NOMO-1 (cell line): Measurements from ENCODE around the gene DUSP9.

ENCODE experiments used
- DNase-seq, 2 experiments: peaks; one replicate each; lab custom pipeline; 2025; ENCODE audit not compliant: unreplicated experiment in 2 of 2; lab: John Stamatoyannopoulos, UW

Gene DUSP9

DNA sequence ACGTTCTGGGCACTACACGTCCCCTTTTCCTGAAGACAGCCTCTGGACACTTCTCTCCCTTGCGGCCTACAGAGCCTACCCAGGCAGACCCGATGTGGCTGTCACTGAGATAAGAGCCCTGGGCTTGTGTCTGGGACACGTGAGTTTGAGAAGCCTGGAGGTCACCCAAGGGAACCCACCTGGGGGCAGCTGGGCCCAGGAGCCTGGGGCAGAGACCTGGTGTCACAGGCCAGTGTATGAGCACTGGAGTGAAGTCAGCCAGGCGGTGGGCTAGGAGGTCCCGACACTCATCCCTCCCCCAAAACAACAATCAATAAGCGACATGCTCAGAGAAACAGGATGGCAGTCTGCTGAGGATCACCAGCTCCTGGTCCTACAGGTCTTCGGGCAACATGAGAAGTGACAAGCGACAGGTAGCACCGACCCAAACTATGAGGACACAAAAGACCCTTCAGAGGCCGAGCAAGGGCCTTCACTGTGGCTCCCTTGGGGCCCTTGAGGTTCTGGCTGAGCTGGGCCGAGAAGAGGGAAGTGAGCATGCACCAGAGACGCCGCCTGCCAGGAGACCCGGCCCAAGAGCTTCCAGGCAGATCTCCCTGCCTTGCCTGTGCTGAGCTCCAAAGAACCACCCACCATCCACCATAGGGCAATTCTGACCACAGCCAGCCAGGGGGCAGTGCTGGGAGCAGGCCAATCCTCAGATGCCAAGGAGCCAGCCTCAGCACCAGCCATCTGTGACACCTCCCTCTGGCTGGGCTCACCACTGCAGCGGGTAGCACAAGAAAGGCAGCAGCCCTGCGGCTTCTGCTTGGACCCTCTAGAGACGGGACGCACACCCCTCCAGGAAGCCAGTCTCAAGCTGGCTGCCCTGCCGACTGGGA lies 11.0 kb upstream of the DUSP9 start:
- DNase-seq: peak; percentile 22 to 49

DNA sequence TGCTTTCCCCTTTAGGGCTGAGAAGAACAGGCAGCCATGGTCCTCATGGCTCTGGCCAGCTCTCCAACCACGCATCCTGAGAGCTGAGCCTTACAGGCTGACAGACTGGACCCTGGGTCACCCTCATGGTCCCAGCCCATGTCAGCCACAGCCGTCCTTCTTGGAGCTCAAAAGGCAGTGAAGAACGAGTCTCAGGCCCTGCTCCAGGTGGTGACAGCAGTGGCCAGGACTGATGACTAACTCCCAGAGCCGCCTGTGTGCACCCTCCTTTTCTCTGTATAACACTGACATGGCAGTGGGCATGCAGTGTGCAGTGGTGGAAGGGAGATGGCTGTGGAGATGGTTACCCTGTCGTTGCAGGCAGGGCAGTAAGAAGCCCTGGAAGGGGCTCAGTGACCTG lies 10.3 kb upstream of the DUSP9 start:
- no peak for DNase-seq

DNA sequence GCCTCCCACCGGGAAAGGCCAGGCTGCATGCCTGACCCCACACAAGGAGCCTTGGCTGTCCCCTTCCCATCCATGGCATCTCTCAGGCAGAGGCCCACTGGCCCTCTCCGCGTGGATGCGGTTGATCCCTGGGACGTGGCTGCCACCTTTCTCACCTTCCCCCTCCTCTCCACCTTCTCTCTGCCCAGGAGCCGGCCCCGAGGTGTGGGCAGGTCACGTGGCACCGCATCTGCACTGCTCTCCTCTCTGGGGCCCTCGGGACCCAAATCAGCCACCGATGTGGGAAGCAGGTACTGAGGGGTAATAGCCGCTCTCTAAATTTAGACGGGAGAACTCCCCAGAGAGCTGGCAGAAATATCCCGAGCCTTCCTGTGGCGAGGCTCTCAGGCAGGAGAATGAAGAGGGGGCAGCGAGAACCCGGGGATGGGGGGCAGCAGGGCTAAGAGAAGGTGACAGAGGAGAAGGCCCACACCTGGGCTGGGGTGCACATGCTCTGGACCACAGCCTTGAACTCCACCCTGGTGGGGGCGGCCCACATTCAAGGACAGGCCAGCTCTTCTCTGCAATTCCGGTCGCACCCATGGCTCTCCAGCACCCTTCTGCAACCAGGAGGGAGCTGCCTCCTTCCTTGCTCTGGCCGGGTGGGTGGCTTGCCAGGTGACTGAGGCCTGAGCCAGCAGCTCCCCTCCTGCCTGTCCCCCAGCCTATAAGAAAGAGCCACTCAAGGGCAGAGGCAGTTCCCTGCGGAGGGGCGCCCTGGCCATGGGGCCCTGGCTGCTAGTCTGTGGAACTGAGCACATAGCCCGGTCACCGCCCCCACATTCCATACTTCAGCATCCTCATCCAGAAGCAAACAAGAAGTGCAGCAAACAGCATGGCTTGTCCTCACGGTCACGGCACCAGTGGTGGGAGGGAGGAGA lies 9.6 kb upstream of the DUSP9 start:
- no peak for DNase-seq

DNA sequence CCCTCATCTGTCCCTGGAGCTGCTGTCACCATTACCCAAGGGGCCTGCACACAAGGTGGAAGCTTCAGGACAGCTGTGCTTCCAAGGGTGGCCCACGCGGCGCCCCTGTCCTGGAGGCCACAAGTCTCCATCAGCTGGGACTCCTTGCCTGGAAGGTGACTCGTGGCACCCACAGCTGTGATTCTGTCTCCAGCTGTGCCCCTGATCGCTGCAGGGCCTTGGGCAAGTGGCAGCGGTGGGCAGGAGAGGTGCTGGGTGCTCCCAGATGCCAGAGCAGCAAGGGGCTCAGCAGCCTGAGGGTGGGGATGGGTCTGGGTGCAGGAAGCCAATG lies 9.0 kb upstream of the DUSP9 start:
- DNase-seq: no peak

DNA sequence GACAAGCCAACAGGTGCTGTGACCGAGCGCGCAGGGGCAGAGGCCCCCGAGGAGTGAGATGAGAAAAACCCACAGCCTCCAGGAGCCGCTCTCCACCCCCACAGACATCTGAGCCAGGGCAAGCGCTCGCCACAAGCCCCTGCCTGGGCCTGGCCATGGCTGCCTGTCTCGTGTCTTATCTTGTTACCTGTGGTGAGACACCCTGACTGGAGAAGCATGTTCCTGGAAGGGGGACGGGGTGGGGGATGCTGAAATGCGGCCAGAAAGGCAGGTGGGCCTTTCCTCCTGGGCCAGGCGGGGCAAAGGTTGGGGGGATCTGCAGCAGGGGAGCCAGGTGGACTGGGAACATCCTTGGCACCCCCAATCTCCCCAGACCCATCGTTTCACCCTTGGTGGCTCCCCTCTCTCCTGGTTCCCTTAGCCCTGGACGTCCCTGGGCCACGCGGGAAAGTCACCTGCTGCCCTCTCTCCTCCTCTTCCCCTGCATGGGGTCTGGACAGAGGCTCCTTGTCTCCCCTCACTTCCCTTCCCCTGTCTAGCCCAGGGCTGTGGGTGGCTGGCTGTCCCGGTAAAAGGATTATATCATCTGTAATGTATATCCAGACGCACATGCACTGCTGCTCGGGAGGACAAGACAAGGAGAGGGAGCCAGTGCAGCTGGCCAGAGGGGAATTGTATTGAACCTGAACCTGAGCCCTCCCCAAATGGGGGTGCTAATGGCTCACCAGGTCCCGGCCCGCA lies 8.4 kb upstream of the DUSP9 start:
- DNase-seq: no peak

DNA sequence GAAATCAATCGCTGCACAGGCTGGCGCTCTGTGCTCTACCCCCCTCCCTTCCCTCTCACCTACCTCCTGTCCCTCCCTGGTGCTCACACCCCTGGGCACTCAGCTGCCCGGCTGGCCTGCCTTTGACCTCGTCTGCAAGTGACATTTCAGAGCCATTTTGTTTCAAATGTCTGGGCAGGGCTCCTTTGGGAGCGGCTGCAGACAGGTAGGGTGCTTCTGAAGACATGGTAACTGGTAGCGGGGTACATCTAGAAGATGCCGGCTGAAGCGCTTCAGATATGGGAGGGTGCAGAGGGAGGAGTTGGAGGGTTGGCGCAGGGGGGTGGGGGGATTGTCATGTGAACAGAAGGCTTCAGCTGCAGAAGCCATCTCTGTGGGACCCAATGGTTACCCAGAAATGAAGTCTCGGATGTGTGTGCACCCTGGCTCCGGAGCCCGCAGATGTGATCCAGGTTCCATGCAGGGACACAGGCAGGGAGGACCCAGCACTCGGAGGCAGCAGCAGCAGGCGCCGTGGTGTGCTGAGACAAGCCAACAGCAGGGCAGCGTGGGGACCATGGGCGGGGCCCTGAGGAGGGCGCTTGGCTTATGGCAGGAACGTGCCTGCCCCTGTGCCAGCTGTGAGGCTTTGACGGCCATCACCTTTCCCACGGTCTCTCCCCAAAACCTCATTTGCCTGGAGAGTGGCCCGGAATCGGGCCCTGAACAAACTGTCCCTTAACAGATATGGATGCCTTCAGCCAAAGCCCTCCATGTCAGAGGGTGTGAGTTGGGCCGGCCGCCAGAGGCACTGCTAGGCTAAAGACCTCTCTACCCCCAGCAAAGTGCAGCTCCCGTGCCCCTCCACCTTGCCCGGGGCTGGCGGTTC lies 7.6 kb upstream of the DUSP9 start:
- DNase-seq: no peak

DNA sequence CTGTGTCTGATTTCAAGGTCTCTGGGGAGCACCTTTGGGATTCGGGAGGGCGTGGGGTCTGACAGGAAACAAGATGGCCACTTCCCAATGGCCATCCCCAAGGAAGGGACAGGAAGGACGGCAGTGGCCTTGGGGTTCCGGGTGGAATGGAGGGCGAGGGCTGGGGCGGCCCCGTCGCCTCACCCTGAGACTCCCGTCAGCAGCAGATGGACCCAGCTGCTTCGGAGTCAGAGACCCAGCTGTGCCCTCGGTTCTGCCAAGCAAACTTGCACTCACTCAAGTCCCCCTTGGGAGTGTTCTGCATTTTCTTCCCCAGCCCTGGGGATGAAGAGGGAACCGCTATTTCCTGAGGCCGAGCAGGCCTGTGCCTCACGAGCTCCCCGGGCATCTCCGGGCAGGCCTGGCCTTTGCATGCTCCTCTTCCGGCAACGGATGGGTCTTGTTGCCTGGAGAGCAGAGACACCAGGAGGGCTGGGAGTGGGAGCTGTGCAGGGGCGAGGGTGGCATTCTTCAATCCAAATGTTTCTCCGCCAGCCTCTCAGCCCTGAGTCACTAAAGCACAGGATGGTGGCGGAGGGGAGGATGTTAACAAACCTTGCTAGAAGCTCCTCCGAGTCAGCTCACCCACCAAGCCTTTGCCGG lies 6.8 kb upstream of the DUSP9 start:
- DNase-seq: no peak

DNA sequence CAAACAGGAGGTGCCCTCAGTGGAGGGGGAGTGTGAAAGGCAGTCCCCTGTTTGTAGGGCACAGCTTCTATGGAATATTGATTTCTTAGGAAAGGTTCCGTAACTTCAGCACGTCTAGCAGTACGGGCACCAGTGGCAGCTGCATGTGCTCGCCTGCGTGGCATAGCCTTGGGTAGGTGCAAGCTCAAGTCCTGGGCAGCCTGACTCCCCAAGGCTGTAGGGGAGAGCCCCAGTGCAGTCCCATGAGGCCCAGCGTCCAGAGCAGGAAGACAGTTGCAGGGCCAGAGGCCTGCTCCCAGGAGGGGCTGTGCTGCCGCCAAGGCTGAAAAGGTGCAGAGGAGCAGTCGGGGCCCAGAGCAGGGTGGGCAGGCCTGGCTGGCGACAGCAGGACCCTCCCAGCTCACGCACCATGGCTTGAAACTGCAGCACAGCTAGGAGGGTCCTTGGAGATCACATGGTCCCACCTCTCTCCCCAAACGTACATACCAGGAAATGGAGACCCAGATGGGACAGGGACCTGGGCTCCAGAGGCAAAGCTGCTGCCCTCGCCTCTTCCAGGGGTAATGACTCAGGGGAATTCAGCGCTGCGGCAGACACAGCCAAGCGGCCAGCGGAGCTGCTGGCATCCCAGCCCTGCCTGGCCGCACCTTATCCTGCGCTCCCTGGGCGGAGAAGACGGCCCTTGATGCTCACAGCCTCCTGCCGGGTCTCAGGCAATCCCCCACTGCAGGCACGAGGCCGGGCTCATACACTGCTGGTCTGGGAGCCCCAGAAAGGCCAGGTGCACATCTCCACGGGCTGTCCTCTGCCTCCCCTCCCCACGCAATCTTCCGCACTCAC lies 6.0 kb upstream of the DUSP9 start:
- DNase-seq: no peak

DNA sequence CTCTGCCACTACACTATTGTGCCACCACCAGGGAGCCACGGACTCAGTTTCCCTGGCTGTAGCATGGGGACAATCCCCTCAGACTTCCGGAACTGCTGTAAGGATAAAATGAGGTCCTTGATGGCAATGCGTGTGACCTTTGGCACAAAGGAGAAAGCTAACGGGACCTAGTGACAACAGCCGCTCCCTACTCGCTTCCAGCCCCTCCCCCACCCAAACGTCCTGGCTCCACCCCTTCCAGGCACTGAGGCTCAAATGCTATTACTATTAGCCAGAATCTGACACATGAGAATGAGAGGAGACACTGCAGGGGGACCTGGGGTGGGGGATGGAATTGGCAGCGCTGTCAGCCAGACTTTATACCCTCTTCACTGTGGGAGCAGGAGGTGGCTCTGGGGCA lies 5.4 kb upstream of the DUSP9 start:
- no peak for DNase-seq

DNA sequence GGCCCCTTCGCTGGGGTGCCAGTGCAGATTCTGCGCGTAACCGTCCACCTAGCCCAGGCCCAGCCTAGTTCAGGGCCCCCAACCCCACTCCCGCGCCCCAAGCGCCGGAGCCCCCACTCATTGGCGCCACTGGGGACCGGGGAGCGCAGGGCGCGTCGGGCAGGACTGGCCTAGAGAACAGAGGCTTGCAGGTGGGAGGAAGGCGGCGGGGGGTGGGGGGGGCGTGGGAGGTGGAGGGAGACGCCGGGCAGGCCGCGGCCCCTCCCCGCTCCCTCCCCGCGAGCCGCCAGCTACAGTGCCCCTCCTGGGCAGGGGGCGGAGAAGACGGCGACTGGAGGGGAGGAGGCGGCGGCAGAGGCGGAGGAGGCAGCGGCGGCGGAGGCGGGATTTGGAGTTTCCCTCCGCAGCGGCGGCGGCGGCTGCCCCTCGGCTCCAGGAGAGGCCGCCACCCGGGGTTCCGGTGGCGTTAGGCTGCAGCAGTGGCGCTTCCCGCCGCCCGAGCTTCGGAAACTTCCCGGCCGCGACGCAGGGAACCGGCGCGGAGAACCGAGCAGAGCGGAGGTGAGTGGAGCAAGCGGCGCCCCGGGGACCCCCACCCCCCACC lies 4.8 kb upstream of the DUSP9 start:
- no peak for DNase-seq

DNA sequence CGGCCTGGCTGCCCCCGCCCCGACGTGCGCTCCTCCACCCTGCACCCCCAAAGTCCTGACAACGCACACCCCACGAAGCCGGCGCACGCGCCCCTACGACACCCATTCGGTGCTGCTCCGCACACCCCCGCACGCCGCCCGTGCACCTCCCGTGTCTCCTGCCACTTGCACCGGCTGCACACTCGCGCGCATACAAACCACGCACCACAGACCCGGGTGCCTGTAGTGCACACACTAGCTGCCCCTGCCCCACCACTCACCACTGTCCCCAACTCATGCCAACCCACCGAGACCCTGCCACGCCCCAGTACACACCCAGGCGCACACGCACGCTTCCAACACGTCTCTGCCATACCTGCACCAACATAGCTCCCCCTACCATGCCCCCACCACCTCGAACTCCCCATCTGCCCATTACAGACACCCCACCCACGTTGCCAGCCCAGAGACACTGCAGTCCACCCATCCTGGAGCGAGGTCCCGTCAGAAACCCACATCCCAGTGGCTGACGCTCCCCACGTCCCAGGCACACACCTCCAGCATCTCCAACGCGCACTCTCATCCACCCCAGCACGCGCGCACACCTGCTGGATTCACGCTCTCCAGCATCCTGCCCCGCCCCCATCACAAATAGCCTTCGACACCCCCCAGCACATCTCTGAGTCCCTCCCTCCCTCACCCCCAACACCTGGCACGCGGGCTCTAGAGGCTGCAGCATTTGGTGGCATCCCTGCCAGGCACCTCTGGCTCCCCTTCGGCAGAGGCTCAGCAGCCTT lies 4.2 kb upstream of the DUSP9 start:
- DNase-seq: no peak

DNA sequence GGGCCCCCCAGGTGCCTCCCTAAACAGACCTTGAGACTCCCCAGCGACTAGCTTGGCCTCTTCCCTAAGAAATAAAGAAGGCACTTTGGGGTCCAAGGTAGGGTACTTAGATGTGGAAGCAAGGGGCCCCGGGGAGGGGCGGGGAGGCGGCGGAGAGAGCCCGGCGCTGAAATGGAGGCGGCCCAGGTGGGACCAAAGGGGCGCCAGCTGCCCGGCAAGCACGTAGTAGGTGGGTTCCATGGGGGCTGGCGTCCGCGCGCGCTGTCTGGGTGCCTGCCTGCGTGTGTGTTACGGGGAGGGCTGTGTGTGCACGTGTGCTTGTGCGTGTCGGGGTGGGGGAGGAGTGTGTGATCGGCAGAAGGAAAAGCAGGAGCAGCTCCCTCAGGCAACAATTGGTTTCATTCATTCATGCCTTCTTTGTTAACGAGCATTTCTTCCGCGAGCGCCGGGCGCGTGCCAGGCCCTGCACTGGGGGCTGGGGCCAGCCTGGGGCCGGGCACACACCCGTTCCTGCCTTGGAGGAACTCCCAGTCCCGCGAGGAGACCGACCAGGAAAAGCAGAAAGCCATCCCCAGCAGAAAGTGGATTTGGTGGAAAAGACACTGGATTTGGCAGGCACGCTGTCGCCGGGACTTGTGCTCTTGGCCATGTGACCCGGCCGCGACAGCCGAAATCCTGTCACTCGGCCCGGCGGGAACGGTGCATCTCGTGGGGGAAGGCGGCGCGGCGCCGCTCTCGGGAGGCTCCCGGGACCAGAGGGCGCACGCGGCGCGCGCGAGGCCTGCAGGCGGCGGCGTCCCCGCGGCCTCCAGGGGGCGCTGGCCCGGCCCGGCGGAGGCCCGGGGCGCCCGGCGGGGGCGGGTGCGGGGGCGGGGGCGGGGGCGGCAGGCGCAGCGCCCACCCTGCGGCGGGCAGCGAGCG lies 3.3 kb upstream of the DUSP9 start:
- no peak for DNase-seq

DNA sequence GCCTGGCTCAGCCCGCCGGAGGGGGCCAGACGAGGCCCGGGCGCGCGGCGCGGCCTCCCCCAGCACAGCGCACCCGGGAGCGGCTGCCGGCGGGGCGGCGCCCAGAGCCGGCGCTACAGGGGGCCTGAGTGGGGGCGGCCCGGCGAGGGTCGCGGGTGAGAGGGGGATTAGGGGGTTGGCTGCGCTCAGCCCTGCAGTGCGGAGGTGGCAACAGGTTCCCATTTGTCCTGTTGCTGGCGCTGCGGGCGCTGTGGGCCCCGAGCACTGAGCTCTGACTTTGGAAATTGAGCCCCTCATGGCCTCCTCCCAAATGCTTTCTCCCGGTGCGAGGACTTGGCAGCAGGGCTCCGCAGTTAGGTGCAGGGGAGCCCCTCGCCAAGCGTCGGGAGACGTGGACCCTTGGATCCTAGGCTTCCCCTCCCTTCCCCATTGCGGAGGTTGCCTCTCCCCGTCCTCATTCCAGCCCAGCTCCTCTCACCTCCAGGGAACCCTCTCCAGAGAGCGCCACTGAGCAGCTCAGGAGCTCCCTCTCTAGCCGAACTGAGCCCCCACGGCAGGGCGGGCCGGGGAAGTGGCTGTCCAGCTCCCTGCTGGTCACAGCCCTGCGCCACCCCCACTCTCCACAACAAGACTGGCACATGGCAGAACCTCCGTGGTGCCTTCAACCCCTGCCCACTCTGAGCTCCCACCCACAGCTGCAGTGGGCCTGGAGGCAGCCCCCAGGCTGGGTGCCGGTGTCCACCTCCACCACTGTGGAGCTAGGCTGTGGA lies 2.5 kb upstream of the DUSP9 start:
- DNase-seq: no peak

DNA sequence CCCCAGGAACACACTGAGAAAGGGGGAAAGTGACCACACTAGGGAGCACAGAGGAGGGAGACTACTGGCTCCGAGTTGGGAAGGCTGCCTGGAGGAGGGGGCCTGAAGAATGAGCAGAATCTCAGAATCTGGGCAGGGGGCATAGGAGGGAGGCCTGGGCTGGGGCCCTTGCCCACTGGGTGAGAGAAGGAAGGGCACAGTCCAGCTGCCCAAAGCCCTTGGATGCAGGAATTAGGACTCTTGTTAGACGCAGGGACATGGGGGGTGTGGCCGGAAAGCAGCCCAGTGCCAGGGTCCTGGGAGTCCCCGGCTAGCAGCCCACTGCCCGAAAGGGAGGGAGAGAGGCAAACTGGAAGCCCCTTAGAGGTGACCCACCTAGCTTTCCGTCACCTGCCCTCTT lies 1.9 kb upstream of the DUSP9 start:
- DNase-seq: no peak

DNA sequence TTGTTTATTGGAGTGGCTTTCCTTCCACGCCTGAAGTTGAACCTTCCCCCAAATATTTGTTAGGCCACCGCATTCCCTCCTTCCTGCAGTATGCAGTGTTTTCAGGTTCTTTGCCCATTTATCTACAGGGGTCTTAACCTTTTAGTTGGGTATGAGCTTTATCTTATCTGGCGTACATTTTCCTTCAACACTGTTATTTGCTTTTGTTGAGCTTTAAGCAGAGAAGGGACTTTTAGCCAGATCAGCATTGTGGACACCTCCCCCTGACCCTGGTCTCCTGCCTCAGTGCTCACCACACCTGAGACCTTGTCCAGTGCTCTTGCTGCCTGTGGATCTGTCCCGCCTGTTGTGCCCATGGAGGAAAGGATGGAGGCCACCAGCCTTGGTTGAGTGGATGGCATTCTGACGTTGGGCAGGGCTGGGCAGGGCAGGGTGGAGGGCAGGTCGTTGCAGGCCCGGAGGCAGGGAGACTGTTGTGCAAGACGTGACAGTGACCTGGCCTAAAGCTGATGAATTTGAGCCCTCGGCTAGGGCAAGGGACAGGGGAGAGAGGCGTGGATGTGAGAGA lies 998 bp upstream of the DUSP9 start:
- DNase-seq: no peak
